Stimulated activated CD8-positive, alpha-beta memory T cell treated with anti-CD3 and anti-CD28 coated beads, Interleukin-15, amount 100 ng/mL, for 24 hours (primary cell): ENCODE measurements around the gene TULP4.

Experiments
- DNase-seq: peaks from one replicate; pipeline ENCODE4 v3.0.0-alpha.2; 2020; ENCODE audit warnings: low read depth

Gene TULP4

GRCh38 chr6:158559895-158560835, 247.9 kb downstream of the TULP4 start, which contains the start of gene TMEM181:
TMEM181 (plus strand) TSS chr6:158560091; CDS start chr6:158560225, 134 bp downstream.
- DNase-seq: peak; percentile 76

GRCh38 chr6:158560836-158561320, 248.6 kb downstream of the TULP4 start:
- DNase-seq: no peak
